Lower leg skin (tissue), 4 donors: Measurements from ENCODE around the gene WSCD2. TPM values are rescaled to one million over a fixed set of nuclear protein-coding genes. Genes with fewer than 3 reads are reported as not detected.

ENCODE experiments used
- DNase-seq, 2 donors: peaks; one replicate each; pipeline ENCODE4 v3.0.0-alpha.2; 2019; ENCODE audit warnings: low spot score in 2 of 2
- H3K4me3 ChIP-seq: fragments of 200-600 bp; sonication (generic); 2 replicates; pipeline ENCODE4 v1.5.1; 2017; ENCODE audit warnings: mild to moderate bottlenecking, low read depth; ENCODE audit not compliant: poor library complexity, severe bottlenecking
- CTCF ChIP-seq, 3 donors: fragments of 450-650 bp; IDR thresholded peaks; one replicate each; pipeline ENCODE4 v1.5.1; 2016; ENCODE audit warnings: antibody characterized with exemption in 3 of 3, mild to moderate bottlenecking in 3 of 3, moderate library complexity in 2 of 3
- POLR2A ChIP-seq, 2 donors: fragments of 450-650 bp; IDR thresholded peaks; one replicate each; pipeline ENCODE4 v1.6.1; 2016 to 2017; ENCODE audit warnings: antibody characterized with exemption in 2 of 2, mild to moderate bottlenecking in 1 of 2, moderate library complexity in 1 of 2
- WGBS, 2 donors: methylation state at CpG; one replicate each; pipeline ENCODE4 v1.1.5; 2018; 5-methylcytosine and 5-hydroxymethylcytosine counted together
- intact Hi-C: fragments of 100-400 bp; cut with DNase I; formaldehyde crosslinking; loops from one replicate; pipeline ENCODE4 v1.15.0; 2023; ENCODE audit warnings: low total_unique reads
- total RNA-seq, 4 donors: library from RNA; depleted of rRNA; stranded (reverse); fragments of >200 nt; gene quantifications; one replicate each; pipeline ENCODE4 v1.1.0, GENCODE V29; 2016

The WSCD2 gene
- total RNA-seq, 4 donors from 2014 or later = 0.15 to 0.63 (median 0.47) TPM

- no peak for DNase-seq
- WGBS, 2 donors = 71 to 92% methylated on average over 3 of the region's 3 CpGs
- intact Hi-C loops = no loop called here
- no peak overlapping the region for H3K4me3 ChIP-seq
- TF ChIP-seq POLR2A (IDR thresholded peaks at IDR 0.05) (no peak), CTCF (IDR thresholded peaks at IDR 0.05) (no peak)
Observed at GRCh38 chr12:108296945-108297344, 167.9 kb downstream of the WSCD2 start.

GRCh38 chr12:108297424-108297823 lies 168.3 kb downstream of the WSCD2 start:
- DNase-seq = peak in 1 of 2 donors; percentile 37
- intact Hi-C loops = no loop called here
- TF ChIP-seq CTCF (IDR thresholded peaks at IDR 0.05) (no peak), POLR2A (IDR thresholded peaks at IDR 0.05) (no peak)
- H3K4me3 ChIP-seq = no peak overlapping the region
- WGBS, 2 donors = 89 to 96% methylated on average over 2 of the region's 2 CpGs

- 80 to 83% methylated on average over 6 of the region's 6 CpGs for WGBS, 2 donors
- intact Hi-C loops = no loop called here
- no peak overlapping the region for H3K4me3 ChIP-seq
- DNase-seq = peak in 1 of 2 donors; percentile 52
- TF ChIP-seq POLR2A (IDR thresholded peaks at IDR 0.05) = no peak
- no peak for TF ChIP-seq CTCF (IDR thresholded peaks at IDR 0.05)
Observed at GRCh38 chr12:108297895-108298760, 169.0 kb downstream of the WSCD2 start.

GRCh38 chr12:108298761-108299275 lies 169.7 kb downstream of the WSCD2 start:
- H3K4me3 ChIP-seq = no peak overlapping the region
- no peak for TF ChIP-seq CTCF (IDR thresholded peaks at IDR 0.05)
- TF ChIP-seq POLR2A (IDR thresholded peaks at IDR 0.05) = no peak
- intact Hi-C loops = no loop called here
- 86 to 91% methylated on average over 6 of the region's 6 CpGs for WGBS, 2 donors
- peak in 1 of 2 donors; percentile 72 for DNase-seq

GRCh38 chr12:108299516-108299915 lies 170.4 kb downstream of the WSCD2 start:
- 77 to 78% methylated on average over 4 of the region's 4 CpGs for WGBS, 2 donors
- TF ChIP-seq POLR2A (IDR thresholded peaks at IDR 0.05) (no peak), CTCF (IDR thresholded peaks at IDR 0.05) (no peak)
- no peak overlapping the region for H3K4me3 ChIP-seq
- intact Hi-C loops = no loop called here
- DNase-seq = peak in 1 of 2 donors; percentile 68

Other genes starting within 250 kb of the WSCD2 start
- 1 to 10 TPM; 1.1 to 7.5 (median 3.7) TPM for gene CMKLR1, start 210.0 kb downstream of the WSCD2 start, total RNA-seq